HG02610 (cell line): ENCODE results near the gene UNC119.
A peak's percentile ranks its signal among the peaks of the same experiment; 100 is the strongest.
"Not testable (repeated sequence)": the region's sequence is repeated elsewhere in the genome, so short reads cannot be mapped to it uniquely, and the experiment has no call there.

Experiments
- ATAC-seq: cut with Tn5 transposase; IDR thresholded peaks from one replicate; pipeline ENCODE4 v1.9.1; 2021; ENCODE audit warnings: mild to moderate bottlenecking, moderate library complexity; ENCODE audit not compliant: unreplicated experiment

Gene UNC119

DNA sequence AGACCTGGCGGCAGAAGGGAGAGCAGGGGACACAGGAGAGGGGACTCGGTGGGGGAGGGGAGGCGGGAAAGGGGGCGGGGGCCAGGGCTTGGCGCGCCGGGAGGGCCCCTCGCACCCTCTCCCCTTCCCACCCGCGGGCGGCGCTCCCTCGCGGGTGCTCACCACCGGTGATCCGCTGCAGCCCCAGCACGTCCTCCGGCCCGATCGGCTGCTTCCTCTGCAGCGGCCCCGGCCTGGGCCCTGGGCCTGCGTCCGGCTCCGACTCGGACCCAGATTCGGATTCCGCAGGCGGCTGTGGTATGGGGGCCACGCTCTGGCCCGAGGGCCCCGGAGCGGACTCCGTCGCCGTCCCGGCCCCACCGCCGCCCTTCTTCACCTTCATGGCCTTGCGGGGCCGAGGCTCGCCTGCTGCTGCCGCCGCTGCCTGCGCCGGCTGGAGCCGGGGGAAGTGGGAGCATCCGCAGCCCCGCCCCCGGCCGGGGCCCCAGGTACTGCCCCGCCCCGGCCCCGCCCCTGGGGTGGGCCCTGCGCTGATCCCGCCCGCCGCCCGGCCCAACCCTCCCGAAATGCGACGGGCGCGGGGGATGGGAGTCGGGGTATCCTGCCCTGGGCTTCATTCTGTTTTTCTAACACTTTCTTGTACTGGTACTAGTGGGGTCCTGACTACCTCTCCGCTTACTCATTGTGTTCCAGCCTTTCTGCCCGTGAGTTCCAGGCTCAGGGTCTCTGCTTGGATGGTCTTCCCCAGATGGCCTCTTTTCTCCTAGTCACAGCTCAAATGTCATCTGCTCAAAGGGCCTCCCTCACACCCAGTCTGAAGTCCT, at the start of gene UNC119:
Gene UNC119 (minus strand): TSS at position 449 of the 824 bp plus-strand sequence. CDS start 67 bp downstream, at position 382.
- peak; percentile 56 for ATAC-seq

GRCh38 chr17:28599311-28600184, 47.1 kb upstream of the UNC119 start:
- ATAC-seq, result peak; percentile 47

DNA sequence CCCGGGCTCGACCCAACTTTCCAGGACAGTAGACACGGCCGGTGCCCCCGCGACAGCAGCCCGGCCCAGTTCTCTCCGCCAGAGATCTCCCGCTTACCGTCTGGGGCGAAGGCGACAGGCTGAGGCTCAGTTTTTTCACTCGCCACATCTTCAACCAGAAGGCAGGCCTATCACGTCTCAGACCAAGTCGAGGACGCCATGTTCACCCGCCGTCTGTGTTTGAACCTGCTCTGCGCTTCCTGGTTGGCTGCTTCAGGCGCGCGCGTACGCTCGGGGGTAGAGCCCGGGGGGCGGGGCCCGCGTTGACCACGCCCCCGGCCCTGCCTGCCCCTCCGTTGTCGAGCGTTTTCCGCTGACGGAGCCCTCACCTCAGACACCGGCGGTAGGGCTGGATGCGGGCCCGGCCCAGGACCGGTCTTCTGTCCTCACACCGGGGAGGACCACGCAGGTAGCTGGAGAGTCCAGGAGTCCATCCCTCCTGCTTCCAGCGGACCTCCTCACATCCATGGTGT, 46.4 kb upstream of the UNC119 start, which contains the start of gene SPAG5:
Gene SPAG5 (minus strand): TSS at position 227 of the 512 bp plus-strand sequence. CDS start 79 bp downstream, at position 148.
- peak; percentile 85 for ATAC-seq

DNA sequence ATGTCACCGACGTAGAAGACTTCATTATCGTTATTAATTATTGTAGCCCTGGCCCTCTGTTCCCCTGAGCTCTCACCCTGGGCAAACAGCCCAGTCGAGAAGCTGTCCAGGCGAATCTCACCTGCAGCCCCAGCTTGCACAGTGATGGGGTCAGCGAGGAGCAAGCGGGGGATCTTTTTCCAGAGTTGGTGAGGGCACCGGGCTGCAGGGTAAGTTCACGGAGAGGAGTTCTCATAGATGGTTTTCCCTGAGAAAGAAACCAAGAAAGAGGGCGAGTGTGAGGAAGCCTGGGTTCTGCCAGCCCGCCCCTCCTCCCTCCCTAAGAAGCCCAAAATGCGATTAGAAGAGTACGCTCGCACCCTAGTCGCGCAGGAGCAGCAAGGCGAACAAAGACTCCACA, 46.0 kb upstream of the UNC119 start:
- no peak for ATAC-seq

GRCh38 chr17:28597606-28598383, 45.4 kb upstream of the UNC119 start:
- no peak for ATAC-seq

GRCh38 chr17:28592260-28592659, 39.8 kb upstream of the UNC119 start:
- no peak for ATAC-seq

GRCh38 chr17:28585851-28586250, 33.4 kb upstream of the UNC119 start:
- no peak for ATAC-seq

- ATAC-seq, result no peak
These were observed 32.0 kb upstream of the UNC119 start for GRCh38 chr17:28584434-28584833.

- ATAC-seq, result no peak
These were observed 30.1 kb upstream of the UNC119 start for GRCh38 chr17:28582513-28582912.

GRCh38 chr17:28580959-28581358, 28.5 kb upstream of the UNC119 start:
- no peak for ATAC-seq

- no peak for ATAC-seq
These were observed 27.1 kb upstream of the UNC119 start for GRCh38 chr17:28579526-28579925.

DNA sequence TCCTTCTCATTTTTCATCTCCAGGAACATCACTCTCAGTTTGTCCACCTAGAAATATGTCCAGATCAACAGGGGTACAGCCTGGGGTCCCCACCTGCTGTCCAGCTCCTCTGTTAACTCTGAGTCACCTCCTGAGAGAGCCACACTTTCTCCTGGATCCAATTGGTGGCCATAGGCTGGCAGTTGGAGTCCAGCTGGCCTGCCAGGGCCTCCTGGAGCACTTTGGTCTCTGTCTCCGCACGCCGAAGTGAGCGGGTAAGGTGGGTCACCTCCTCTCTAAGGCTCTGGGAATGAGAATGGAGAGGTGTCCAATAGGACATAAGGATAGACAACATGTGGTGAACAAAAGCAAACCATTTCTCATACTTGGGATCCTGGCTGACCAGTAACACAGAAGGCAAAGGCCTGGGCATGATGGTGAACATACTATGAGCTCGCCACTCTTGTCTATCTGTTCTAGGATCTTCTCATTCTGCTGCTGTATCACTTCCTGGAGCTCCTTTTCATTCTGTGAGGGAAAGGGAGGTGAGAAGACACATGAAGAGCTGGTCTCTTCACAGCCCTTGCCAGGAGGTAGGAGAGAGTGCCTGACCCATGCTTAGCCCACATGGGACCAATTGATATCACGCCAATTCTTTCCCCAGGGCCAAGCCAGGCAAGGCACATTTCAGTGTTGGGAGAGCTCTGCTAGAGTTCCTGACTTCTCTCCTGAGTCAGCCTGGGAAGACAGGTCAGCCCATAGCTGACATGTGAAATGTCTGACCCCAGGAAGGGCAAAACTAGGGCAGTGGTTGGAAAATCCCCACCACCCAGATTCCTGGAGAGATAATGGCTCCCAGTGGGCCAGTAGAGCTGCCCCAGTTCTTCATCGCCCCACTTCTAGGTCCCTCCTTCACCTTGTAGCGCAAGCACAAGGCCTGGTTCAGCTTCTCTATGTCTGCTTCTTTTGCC, 26.1 kb upstream of the UNC119 start:
- no peak for ATAC-seq

DNA sequence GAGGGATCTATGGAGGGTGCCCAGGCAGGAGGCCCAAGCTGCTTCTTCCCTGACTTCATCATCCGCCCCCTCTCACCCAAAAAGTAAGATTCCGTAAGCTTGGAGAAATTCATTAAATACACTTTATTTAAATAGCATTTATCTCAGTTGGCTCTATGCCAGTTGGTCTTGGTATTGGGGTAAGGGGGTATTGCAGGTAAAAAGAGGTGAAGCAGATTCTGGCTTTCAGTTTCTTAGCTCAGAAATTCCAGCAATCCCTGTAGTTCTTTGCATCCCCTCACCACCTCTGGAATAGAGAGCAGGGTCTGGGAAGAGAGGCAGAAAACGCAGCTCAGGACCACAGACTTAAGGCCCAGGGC, 25.0 kb upstream of the UNC119 start:
- ATAC-seq, result no peak

- peak; percentile 84 for ATAC-seq
These were observed 24.5 kb upstream of the UNC119 start, which contains the start of gene ALDOC for GRCh38 chr17:28576758-28577465. ALDOC (minus strand) TSS chr17:28576895; CDS start chr17:28575532, 1,363 bp downstream.

- ATAC-seq, result not testable (repeated sequence)
These were observed 23.6 kb upstream of the UNC119 start for GRCh38 chr17:28576016-28576415.

GRCh38 chr17:28575126-28575795, 22.8 kb upstream of the UNC119 start:
- ATAC-seq, result no peak

GRCh38 chr17:28574526-28574925, 22.1 kb upstream of the UNC119 start:
- ATAC-seq, result no peak

- no peak for ATAC-seq
These were observed 21.6 kb upstream of the UNC119 start for GRCh38 chr17:28573966-28574480.
